GM20000 (cell line): Measurements from ENCODE around the gene DDX31.
A peak's percentile ranks its signal among the peaks of the same experiment; 100 is the strongest.

Source experiments
- DNase-seq: peaks from one replicate; pipeline ENCODE4 v3.0.0; 2012; ENCODE audit warnings: low spot score
- CTCF ChIP-seq: IDR thresholded peaks from 2 replicates; pipeline ENCODE4 v1.5.1; 2012; ENCODE audit warnings: mild to moderate bottlenecking, control low read depth; ENCODE audit errors: extremely low read depth, missing control alignments

DDX31 gene

GRCh38 chr9:132673355-132673754, 3.6 kb upstream of the DDX31 start:
- no peak for TF ChIP-seq CTCF
- peak; percentile 14 for DNase-seq

GRCh38 chr9:132672413-132672690, 2.6 kb upstream of the DDX31 start:
- DNase-seq: no peak
- no peak for TF ChIP-seq CTCF

GRCh38 chr9:132671620-132672412, 2.0 kb upstream of the DDX31 start:
- no peak for TF ChIP-seq CTCF
- DNase-seq: no peak

GRCh38 chr9:132670457-132671391, 941 bp upstream of the DDX31 start, which contains the start of gene GTF3C4:
Gene GTF3C4 (plus strand): TSS chr9:132670464. CDS start chr9:132670599, 135 bp downstream.
- DNase-seq: peak; percentile 95
- TF ChIP-seq CTCF: no peak

- no peak for DNase-seq
- TF ChIP-seq CTCF: no peak
Observed at GRCh38 chr9:132669319-132669697, 475 bp downstream of the DDX31 start.

- DNase-seq: no peak
- TF ChIP-seq CTCF: no peak
Observed at GRCh38 chr9:132663851-132664250, 5.9 kb downstream of the DDX31 start.

- DNase-seq: no peak
- TF ChIP-seq CTCF: no peak
Observed at GRCh38 chr9:132663117-132663516, 6.7 kb downstream of the DDX31 start.
